KOPT-K1 (cell line): ENCODE measurements around the gene ELMOD1.

ENCODE experiments used
- H3K27ac ChIP-seq: fragments of 200-600 bp; sonication (generic); 2 replicates; pipeline ENCODE4 v1.5.1; 2016; ENCODE audit warnings: antibody characterized with exemption, mild to moderate bottlenecking, low read depth, low read length; ENCODE audit not compliant: poor library complexity, severe bottlenecking
- H3K36me3 ChIP-seq: fragments of 200-600 bp; sonication (generic); 2 replicates; pipeline ENCODE4 v1.5.1; 2017; ENCODE audit warnings: antibody characterized with exemption, mild to moderate bottlenecking, low read length, moderate library complexity; ENCODE audit not compliant: insufficient read depth
- H3K9me3 ChIP-seq: fragments of 200-600 bp; sonication (generic); 2 replicates; pipeline ENCODE4 v1.5.1; 2017; ENCODE audit warnings: antibody characterized with exemption, low read length, mild to moderate bottlenecking; ENCODE audit not compliant: insufficient read depth, poor library complexity, severe bottlenecking

Gene ELMOD1

DNA sequence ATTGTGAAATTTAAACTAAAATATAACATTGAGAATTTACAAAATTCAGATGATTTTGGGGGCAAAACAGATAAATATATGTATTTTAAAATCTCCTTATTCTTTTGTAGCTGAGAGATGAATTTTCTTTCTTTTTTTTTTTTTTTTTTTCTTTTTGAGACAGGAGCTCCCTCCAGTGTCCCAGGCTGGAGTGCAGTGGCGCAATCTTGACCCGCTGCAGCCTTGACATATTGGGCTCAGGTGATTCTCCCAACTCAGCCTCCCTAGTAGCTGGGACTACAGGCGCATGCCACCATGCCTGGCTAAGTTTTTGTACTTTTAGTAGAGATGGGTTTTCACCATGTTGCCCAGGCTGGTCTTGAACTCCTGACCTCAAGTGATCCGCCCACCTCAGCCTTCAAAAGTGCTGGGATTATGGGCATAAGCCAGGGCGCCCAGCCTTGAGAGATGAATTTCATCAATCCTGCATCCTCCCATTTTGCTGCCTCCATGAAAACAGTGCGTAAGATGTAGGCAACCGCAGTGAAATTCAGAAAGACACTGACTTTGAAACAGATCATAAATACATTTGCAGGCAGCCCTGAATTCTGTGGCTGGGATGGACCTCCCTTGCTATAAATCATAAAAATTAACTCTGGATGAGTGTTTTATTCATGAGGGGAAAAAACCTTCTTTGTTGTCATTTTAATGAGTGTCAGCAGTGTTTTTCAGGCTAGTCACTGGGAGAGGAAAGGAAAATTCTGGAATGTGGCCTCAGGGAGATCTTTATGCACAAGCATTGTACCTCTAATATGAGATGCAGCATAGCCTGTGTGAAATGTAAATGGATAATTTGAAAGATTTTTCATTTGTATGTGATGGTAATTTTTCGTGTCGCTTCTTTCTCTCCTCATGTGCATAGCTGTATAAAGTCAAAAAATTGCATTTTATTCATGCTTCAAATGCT, 14.4 kb downstream of the ELMOD1 start:
- no peaks in the 10 kb centered on the region for H3K9me3 ChIP-seq
- H3K36me3 ChIP-seq: no peaks in the 10 kb centered on the region
- no peak overlapping the region for H3K27ac ChIP-seq

- no peaks in the 10 kb centered on the region for H3K36me3 ChIP-seq
- H3K9me3 ChIP-seq: no peaks in the 10 kb centered on the region
- no peak overlapping the region for H3K27ac ChIP-seq
Observed at GRCh38 chr11:107606141-107606540, 15.2 kb downstream of the ELMOD1 start.

DNA sequence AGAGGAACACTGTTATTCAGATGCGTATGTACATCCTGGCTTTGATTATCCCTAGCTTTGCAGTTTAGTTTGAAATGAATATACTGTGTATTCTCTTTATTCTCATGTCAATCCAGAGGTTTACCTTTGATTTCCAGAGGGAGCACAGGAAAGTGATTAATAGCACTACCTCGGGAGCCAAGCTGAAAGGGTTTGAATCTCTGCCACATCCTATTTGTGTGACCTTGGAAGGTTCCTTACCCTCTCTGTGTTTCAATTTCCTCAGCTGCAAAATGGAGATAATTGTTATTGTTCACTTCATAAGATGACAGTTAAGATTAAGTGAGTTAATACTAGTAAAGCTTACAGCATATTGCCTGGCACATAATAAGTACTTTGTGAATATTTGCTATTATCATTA, 17.9 kb downstream of the ELMOD1 start:
- Histone ChIP-seq H3K27ac (no peak overlapping the region), H3K36me3 (no peaks in the 10 kb centered on the region), H3K9me3 (no peaks in the 10 kb centered on the region)

- Histone ChIP-seq H3K27ac (no peak overlapping the region), H3K9me3 (no peaks in the 10 kb centered on the region), H3K36me3 (no peaks in the 10 kb centered on the region)
Observed at GRCh38 chr11:107609400-107610218, 18.7 kb downstream of the ELMOD1 start.

DNA sequence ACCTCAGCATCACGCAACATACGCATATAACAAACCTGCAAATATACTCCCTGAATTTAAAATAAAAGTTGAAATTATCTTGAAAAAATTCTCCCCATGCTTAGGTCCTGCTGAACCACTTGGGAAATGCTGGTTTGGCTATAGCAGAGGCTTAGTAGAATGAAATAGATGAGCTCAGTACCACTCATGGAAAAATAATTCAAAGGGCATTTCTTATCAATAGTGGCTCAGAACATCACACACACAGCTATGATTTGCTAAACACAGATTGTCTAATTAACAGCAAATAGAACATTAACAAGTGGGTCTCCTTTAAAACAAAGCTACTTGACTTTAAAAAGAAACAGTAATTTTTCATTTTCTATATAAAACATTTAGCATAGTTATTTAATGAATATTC, 21.5 kb downstream of the ELMOD1 start:
- no peaks in the 10 kb centered on the region for H3K9me3 ChIP-seq
- no peaks in the 10 kb centered on the region for H3K36me3 ChIP-seq
- no peak overlapping the region for H3K27ac ChIP-seq

- Histone ChIP-seq H3K9me3 (no peaks in the 10 kb centered on the region), H3K27ac (no peak overlapping the region), H3K36me3 (no peaks in the 10 kb centered on the region)
Observed at GRCh38 chr11:107619926-107620325, 29.0 kb downstream of the ELMOD1 start.

GRCh38 chr11:107621081-107621480, 30.1 kb downstream of the ELMOD1 start:
- Histone ChIP-seq H3K27ac (no peak overlapping the region), H3K9me3 (no peaks in the 10 kb centered on the region), H3K36me3 (no peaks in the 10 kb centered on the region)

- Histone ChIP-seq H3K9me3 (no peaks in the 10 kb centered on the region), H3K27ac (no peak overlapping the region), H3K36me3 (no peaks in the 10 kb centered on the region)
Observed at GRCh38 chr11:107623183-107623582, 32.2 kb downstream of the ELMOD1 start.

DNA sequence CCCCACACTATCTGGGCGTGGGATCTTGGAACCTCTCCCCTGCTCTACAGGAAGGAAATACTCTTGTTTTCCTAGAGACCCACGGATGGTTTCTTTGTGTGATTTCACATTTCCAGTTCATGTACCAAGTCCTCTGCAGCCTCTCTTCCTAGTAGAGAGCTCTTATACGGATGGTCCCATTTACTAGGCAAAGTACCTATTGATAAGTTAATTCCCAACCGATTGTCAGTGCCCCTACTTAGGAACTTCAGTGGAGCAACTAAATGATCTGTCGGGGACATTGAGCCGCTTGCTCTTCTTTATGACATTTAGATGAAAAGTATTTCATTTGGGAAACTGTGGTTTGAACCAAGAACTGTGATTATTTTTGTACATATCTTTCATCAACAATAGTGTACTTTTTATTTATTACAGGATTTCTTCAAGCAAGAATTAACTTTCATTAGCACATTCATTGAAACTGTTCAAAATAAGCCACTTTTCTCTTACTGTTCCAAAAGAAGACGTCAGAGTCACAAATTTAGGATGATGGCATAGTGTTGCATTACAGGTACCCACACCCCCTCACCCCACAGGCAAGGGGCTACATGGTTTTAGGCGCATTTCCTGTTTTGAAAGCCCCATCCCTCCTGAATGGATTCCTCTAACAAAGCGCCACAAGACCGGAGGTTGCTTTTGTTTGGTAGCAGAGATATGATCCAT, 34.2 kb downstream of the ELMOD1 start:
- no peak overlapping the region for H3K27ac ChIP-seq
- no peaks in the 10 kb centered on the region for H3K36me3 ChIP-seq

DNA sequence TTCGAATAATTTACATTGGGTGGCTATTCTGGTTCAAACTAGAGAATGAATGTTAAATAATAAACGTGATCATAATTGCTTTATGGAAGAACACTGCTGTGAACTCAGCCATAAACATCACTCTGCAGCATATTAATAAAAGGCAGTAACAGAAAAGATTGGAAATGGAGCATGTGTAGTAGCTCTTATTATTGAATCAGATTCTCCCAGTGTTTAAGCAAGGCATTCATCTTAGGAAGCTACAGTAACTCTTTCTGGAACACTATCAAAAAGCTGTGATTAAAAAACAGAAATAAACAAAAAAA, 34.7 kb downstream of the ELMOD1 start:
- H3K36me3 ChIP-seq: no peaks in the 10 kb centered on the region
- no peaks in the 10 kb centered on the region for H3K9me3 ChIP-seq
- no peak overlapping the region for H3K27ac ChIP-seq

More for the DNA sequence above, 34.2 kb downstream of the ELMOD1 start:
- H3K9me3 ChIP-seq: no peaks in the 10 kb centered on the region

GRCh38 chr11:107631043-107631442, 40.1 kb downstream of the ELMOD1 start:
- no peaks in the 10 kb centered on the region for H3K9me3 ChIP-seq
- H3K27ac ChIP-seq: no peak overlapping the region
- H3K36me3 ChIP-seq: no peaks in the 10 kb centered on the region

DNA sequence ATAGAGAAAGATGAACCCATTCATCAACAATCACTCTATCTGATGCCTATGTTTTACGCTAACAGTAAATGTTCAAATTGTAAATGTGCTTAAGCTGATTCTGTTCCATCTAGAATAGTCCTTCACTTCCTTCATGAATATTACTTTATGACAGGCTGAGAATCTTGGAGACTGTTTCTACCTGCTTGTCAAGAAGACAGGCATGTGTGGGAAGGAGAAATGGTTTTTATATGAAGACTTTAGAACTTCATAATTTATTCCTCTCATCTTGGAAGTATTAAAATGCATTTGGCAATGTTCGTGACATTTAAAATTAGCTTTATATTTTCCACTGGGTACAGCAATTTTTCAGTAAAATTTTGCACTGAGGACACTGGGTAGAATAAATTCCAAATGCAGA, 41.0 kb downstream of the ELMOD1 start:
- Histone ChIP-seq H3K36me3 (no peaks in the 10 kb centered on the region), H3K27ac (no peak overlapping the region), H3K9me3 (no peaks in the 10 kb centered on the region)

DNA sequence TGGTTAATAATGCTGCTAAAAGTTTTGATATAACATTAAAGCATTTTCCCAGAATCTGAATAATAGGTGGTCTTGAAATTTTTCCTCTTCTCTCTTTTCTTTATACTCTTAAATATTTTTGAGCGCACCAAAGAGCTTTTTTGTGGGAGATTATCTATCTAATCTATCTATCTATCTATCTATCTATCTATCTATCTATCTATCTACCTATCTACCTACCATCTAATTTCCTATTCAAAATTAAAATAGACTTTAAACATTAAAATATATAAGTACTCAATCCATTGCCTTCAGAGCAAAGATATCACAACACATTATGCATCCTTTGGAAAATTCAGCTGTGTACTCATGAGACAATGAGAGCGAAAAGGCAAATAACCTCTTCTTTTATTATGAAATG, 55.8 kb downstream of the ELMOD1 start:
- H3K27ac ChIP-seq: no peak overlapping the region
- H3K9me3 ChIP-seq: no peaks in the 10 kb centered on the region
- H3K36me3 ChIP-seq: no peaks in the 10 kb centered on the region

DNA sequence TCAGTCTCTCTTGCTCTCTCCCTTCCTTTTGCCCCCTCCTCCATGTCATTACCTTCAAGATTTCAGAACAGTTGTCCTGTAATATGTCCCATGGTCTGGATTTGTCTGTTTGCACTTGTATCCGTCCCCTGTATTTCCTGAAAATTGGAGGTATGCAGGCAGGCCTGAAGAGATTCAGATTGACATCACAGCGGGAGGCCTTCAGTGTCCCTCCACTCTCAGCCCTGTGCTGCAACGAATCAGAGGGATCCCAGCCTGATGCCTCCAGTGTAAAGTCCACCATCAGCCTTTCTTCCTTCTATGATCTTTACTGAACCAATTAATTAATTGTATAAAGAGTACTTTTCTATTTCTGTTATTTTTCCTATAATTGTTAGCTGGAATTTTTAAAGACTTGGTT, 57.3 kb downstream of the ELMOD1 start:
- H3K27ac ChIP-seq: no peak overlapping the region
- H3K9me3 ChIP-seq: no peaks in the 10 kb centered on the region
- no peaks in the 10 kb centered on the region for H3K36me3 ChIP-seq

DNA sequence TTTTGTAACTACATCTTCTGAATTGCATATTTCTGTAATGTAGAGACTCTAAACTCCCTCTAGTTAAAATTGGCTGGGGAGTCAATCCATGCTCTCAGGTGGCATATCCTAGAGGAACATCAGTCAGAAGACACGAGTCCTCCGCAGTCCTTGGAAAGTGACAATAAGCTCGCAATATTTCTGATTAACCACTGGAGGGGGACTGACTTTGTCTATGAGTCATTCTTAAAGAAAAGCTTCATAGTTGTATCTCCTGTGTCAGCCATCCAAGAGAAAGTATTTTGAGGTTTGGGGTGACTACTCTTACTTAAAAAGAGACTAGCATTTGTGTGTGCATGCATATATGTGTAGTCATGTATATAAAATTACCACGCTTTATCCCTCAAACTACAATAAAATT, 60.7 kb downstream of the ELMOD1 start:
- Histone ChIP-seq H3K9me3 (no peaks in the 10 kb centered on the region), H3K36me3 (no peaks in the 10 kb centered on the region), H3K27ac (no peak overlapping the region)
